CD4-positive, alpha-beta T cell treated with Interleukin-6 at 100 ng/mL for 8 hours (primary cell): ENCODE data around the gene NACC2.
A peak's percentile ranks its signal among the peaks of the same experiment; 100 is the strongest.

Experiments used
- DNase-seq: peaks from one replicate; pipeline ENCODE4 v3.0.0-alpha.2; 2020; ENCODE audit warnings: mixed read lengths, low spot score

NACC2 gene

DNA sequence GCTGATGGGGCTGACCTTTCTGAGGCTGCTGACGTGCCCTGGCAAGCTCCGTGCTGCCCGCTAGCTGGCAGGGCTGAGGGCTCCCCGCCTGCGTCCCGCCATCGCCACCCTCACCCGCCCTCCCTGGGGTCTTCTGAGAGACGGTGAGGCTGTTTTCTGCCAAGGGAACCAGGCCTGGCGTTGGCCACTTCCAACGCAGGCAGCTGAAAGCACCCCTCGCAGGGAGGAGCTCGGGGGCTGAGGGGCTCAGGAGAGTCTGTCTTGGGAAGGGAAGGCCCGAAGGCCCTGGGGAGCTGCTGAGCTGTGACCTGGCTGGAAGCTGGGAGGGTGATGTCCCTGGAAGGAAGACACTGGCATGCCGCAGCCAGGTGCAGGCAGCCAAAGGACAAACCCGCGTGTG lies 33.3 kb upstream of the NACC2 start:
- no peak for DNase-seq

DNA sequence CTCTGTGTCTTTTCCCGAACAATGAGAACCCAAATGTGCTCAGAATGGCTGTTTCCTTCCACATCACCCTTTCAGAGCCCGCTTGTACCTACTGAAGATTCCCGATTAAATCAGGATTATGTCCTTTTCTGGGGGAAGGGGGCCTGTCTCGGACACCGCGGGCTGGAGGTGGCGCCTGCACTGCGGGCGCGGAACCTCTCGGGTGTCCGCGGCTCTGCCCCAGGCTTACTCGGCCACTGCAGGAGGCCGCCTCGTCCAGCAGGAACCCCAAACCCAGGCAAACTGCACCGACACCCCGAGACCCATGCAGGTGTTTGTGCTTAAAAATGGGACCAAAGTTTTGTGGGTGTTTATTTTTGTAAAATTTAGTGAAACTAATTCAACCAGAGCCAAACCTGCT lies 32.2 kb upstream of the NACC2 start:
- DNase-seq = no peak

DNA sequence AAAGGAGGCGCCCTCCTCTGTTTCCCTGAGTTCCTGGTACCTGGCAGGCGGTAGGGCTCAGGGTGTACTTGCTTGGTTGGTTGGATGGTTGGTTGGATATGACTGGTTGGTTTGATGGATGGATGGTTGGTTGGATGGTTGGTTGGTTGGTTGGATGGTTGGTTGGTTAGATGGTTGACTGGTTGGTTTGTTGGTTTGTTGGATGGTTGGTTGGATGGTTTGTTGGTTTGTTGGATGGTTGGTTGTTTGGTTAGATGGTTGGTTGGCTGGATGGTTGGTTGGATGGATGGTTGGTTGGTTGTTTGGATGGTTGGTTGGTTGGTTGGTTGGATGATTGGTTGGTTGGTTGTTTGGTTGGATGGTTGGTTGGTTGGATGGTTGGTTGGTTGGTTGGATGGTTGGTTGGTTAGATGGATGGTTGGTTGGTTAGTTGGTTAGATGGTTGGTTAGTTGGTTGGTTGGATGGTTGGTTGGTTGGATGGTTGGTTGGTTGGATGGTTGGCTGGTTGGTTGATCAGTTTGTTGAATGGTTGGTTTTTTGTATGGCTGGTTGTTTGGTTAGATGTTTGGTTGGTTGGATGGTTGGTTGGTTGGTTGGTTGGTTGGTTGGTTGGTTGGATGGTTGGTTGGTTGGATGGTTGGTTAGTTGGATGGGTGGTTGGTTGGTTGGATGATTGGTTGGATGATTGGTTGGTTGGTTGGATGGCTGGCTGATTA lies 30.0 kb upstream of the NACC2 start:
- no peak for DNase-seq

DNA sequence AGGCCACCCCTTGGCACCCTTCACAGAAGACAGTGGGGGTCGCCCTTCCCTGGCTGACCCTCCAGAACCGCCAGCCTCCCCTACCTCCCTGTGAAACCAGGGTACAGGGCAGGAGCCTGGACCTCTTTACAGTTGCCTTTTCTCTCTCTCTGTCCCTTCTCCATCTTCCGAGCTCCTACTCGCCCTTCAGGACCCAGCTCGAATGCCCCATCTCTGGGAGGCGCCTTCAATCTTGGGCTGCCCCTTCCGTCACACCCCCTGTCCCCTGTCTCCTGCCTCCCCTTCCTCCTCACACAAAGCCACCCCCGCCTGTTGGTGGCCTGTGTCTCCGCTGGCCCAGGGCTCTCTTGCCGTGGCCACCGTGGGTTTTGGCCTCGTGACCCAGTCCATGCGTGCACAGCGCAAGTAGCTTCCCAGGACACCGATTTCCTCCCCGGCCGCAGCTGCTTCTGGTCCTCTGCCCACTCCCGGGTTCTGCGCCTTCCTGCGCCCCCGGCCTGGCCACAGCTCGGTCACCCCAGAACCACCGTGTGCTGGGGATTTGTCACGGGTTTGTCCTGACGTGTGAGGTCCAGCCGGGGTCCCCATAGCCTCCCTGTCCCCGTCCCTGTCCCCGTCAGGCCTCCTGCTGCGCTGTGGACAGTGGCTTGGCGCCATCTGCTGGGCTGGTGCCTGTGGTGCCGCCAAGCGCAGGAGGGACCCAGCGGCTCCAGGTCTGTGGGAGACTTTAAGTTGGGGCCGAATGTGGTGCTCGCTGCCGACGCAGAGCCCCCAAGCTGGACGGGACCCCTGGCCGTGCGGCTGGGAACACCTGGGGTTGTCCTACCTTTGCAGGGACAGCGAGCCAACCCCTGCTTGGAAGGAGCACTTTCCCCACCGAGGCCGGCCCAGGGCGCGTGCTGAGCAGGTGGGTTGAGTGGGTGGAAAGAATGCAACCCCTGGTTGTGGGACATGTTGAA lies 27.6 kb upstream of the NACC2 start:
- DNase-seq = peak; percentile 75

DNA sequence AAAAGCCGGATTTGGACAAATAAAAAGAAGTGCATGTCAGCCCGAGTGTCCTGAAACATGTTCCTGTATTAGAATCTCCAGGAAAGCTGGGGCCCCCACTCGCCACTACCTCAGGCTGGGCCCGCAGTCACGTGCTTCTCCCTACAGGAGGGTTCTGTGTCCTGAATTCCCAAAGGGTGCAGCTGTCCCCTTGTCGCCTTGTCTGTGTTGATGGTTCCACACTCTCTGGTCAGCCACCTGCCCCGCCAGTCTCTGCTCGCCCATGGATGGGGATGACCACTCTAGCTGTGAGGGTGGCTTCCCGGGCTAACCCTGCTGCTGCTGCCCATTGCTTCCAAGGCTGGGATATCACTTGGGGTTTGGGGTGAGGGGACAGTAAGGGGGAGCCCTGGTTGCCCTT lies 26.7 kb upstream of the NACC2 start:
- DNase-seq = no peak

DNA sequence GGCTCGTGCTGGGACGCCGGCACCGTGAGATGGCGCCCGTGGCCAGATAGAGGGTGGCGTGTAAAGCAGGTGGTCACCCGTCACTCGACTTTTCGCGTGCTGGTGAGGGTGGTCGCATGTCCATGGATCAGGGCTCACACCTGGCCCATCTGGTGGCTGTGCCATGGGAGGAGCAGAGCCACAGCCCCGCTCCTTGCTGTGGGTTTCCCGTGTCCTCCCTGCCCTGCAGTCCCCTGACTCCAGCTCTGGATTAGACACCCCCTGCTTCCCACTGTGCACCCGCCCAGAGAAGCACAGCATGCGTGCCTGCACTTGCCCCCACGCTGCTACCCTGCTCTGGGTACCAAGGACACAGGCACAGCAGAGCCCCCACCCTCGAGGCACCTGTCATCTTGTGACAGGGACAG lies 25.4 kb upstream of the NACC2 start:
- DNase-seq = no peak

DNA sequence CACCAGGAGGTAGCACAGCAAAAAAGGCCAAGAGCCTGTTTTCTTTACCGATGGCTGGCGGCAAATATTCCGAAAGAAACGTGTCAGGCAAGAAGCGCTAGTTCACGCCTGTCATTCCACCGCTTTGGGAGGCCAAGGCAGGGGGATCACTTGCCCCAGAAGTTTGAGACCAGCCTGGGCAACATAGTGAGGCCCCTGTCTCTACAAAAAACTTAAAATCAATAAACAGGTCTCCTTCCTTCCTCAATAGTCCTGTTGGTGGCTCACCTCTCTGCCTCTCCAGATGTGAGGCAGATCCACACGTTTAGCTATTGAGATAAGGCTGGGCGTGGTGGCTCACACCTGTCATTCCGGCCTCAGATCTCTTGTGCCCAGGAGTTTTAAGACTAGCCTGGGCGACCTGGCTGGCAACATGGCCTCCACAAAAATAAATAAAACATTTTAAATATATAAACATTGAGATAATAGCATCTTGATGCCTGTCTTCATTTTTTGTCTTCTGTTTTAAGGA lies 24.8 kb upstream of the NACC2 start:
- DNase-seq = no peak

DNA sequence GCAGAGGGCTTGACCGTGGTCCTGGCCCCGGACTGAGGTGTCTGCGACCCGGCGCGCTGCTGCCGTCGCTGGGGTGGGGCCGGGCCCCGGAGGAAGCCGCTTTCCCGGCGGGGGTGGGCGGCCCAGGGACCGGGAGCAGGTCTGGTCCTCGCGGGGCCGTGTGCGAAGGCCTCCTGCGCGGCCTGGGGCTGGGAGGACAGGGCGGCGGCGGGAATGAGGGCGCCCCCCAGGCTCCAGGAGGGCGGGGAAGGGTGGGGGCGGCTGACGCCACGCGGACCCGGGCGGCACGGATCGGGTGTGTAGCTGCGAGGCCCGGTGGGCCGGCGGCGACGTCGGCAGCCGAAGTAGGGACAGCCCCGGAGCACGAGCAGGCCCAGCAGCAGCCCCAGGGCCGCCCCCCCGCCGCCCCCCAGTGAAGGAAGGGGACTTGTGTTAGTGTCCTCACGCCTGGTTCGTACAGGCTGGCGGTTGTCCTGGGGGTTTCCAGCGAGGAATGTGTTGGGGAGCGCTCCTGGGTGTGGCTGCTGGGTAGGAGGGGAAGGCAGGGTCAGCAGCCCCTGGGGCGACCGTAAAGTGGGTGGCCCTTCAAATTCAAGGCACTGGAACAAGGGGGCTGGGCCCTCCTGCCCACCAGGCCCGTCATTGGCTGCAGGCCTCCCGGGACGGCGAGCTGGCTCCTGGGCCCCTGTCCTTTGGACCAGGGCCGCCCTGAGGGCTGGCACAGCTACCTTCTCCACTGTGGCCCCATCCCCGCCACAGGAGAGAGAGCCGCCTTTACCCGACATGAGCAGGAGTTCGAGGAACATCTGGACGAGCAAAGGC lies 24.2 kb upstream of the NACC2 start:
- no peak for DNase-seq

DNA sequence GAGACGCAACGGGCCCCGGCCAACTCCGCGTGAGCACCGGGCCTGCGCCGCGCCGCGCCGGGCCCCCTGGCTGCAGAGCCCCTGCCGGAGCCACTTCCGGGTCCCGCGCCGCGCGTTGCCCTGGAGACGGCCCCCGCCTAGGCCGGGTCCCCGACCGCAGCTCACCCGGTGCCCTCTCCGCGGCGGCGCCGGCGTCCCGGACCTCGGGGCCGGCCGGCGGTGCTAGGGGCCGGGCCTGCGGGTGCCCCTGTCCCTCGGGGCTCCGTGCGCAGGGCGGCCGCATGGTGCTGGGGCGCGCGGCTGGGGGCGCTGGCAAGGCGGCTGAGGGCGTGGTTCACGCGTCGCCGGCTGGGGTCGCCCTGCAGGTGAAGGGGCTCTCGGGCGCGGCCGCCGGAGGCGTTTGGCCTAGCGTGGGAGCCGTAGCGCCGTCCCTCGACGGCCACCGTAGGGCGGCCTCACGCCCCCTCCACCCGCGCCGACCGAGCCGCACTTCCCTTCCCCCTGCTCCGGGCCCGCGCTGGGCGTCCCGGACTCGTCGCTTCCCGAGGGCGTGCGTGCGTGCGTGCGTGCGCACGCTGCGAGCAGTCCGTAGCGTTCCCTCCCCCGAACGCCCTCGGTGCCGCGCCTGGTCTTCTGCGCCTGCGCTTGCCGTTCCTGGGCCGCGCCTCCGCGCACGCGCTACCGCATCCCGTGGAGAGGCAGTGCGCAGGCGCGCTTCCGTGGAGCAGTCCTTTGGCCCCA lies 23.4 kb upstream of the NACC2 start, which contains the start of gene TMEM250:
TSS of gene TMEM250 (minus strand) at position 556 of the 741 bp plus-strand sequence. CDS start 1,975 bp downstream, outside the sequence.
- peak; percentile 96 for DNase-seq

DNA sequence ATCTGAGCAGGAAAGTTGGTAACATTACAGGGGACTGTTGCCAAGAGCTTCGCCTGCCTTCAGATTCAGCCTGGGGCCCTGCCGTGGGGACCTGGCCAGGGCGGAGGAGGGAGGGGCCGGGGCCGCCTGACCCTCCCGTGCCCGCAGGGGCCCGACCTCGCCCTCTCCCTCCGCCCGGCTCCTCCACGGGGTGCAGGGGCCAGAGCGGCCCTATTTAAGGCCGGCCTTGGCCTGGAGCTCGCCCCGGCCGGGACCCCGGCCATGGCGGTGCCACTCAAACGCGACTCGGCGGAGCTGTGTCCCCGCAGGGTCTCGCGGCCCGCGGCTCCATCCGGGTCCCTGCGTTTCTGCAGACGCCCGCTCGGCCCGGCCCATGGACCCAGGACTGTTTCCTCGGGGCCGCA lies 22.8 kb upstream of the NACC2 start:
- no peak for DNase-seq

DNA sequence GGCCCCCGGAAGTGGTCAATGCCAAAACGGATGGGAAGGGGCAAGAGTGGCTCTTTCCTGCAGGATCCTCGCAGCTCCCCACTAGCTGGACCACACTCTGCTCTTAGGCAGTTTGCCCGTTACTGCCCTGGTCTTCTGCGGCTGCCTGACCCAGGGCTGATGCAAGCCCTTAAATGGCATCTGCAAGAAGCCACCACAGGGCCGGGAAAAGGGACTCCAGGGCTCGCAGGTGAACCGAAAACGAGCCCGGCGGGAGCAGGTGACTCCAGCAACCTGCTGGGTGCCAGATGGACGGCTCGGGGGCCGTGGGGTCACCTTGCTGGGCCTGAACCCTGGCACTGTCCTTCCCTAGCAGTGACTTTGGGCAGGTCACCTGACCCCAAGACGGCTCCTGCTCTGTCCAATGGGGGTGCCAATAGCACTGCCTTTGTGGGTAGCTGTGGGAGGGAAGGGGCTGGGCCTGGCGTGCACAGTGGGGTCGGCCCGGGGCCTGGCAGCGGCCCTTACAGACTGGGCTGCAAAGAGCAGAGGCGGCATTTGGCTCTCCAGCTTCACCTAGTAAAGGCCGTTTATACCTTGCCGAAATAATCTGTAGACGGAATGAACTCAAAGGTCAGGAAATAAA lies 22.3 kb upstream of the NACC2 start:
- no peak for DNase-seq

DNA sequence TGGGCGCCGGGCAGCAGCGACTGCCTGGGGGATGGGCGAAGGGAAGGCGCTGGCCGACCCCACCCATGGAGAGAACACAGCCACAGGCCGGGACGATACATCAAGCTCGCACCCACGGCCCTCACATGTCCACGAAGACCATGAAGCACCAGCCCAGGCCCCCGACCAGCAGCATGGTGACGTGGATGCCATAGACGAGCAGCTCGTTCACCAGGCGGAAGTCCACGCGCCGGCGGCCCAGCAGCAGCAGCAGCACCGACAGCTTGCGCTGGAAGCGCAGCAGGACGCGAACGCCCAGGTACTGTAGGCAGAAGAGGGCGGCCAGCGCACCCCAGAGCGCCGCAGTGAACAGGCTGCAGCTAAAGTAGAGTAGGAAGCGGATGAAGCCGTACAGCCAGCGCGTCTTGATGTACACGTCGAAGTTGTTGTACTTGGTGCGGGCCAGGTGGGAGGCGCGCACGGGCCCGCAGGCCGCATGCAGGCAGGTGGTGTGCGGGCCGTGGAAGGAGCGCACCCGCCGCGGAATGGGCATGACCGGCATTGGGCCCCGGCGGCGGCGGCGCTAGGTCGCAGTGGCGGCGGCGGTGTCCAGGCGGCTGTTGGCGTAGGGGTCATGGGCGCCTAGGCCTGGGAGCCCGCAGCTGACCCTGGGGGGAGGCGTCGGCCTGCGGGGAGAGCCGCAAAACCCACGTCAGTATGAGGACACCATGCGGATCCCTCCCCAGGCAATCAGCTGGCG lies 21.4 kb upstream of the NACC2 start:
- no peak for DNase-seq

DNA sequence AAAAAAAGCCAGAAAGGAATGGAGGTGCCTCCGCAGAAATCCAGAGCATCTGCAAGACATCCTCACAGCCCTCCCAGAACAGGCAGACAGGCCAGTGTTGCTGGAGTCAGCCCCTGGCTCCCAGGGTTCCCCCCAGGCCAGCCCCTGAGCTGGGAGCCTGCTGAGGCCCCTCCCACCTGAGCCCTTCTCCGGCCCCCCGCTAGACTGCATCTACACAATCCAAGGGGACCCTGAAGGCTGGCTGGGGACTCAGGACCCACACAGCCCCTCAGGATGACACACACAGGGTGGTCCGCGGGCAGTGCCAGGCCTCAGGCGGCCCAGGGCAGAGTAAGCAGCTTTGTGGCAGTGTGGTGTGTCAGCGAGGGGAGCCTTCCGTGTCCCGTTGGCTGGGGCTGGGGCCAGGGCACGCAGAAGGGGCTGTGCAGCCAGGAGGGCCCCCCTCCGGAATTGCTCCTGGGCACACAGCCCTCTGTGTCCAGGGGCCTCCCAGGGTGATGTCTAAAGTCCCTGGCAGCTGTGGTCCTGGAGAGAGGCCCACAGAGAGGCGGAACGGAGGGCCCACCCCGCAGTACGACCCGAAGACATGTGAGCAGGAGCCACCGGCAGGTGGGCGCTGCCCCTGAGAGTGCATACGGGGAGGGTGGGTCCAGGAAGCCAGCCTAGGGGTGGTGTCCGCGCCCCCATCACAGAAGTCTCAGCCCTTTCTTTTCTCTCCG lies 20.7 kb upstream of the NACC2 start:
- DNase-seq = no peak

DNA sequence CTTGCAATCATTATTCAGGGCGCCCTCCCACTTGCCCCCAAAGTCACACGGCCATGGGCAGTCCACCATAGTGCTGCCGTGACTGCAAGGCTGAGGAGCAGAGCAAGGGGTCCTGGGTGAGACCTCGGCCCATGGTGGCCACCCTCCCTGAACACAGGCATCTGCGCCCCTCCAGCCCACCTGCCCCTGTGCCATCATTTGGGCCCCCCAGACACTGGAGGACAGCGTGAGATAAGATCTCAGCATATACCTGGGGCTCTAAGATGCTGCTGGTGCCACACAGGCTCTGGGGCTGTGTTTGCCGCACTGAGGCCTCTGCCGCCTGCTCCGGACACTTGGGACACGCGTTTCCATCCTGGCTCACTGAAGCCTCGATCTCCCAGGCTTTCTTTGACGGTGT lies 20.1 kb upstream of the NACC2 start:
- DNase-seq = no peak

DNA sequence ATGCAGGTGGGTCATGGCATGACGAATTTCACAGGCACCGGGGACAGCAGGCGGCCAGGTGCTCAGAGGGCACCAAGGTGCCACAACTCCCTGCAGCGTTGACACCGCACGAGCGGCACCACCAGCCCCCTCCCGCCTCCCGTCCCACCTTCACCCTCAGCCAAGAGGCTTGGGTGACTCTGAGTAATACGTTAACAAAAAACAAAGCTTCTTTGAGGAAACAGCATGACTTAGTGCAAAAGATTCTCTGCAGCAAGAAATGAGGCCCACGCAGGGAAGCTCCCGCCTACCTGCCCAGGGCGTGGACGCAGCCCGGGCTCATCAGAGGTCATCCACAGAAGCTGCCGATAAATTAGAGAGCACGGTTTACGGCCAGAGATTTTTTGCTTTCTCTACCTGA lies 19.5 kb upstream of the NACC2 start:
- DNase-seq = no peak

DNA sequence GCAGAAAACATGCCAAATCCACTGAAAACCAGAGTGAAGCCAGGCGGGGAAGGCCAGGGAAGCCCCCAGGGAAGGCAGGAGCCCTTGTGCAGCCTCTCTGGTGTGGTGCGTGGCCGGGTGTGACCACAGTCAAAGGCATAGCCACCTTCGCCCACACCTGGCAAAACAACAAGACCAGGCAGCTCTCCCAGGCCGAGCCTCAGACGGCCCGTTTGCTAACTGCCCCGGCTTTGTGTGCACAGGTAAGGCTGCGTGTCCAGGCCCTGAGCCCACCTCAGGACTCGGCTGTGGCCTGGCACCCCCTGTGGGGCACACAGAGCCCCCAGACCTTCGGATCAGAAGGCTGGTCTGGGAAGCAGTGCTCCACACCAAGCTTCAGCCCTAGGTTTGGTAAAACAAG lies 17.5 kb upstream of the NACC2 start:
- DNase-seq = no peak

DNA sequence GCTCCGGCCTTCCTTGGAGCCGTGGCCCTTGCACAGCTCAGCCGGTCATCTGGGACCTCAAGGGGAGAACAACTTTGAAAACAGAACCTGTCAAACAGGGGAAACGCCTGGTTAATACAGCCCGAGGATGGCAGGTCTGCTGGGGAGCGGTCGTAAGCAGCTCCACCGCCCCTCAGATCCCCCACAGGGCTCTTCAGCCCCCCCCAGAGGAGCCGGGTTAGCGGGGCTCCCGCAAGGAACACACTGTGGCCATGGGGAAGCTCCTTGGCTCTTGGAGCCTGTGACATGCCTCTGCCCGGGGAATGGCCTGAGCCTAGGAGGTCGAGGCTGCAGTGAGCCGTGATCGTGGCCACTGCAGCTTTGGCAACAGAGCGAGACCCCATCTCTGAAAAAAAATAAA lies 16.8 kb upstream of the NACC2 start:
- no peak for DNase-seq

DNA sequence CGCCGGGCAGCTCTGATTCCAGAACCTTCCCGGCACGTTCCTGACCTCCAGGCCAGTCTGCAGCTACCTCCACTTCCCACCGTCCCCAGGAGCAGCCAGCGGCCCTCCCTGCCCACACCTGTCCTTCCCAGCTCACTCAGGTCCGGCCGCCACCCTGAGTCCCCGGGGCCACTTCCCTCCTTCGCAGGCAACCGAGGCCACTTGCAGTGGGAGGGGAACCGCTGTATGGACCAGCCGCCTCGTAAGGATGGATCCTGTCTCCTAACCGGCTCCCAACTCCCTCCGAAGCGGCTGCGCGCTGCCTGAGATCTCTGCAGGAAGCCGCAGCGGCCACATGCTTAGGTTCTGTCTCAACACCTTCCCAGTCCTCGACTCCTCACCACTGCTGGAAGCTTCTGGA lies 16.1 kb upstream of the NACC2 start:
- no peak for DNase-seq
